GM15510 (cell line): ENCODE results near the gene MRPL20.

Experiments
- POLR2A ChIP-seq: IDR thresholded peaks from 3 replicates; pipeline ENCODE4 v1.6.1; 2011; ENCODE audit warnings: borderline replicate concordance; ENCODE audit not compliant: insufficient read length; ENCODE audit errors: extremely low read depth

MRPL20 gene

DNA sequence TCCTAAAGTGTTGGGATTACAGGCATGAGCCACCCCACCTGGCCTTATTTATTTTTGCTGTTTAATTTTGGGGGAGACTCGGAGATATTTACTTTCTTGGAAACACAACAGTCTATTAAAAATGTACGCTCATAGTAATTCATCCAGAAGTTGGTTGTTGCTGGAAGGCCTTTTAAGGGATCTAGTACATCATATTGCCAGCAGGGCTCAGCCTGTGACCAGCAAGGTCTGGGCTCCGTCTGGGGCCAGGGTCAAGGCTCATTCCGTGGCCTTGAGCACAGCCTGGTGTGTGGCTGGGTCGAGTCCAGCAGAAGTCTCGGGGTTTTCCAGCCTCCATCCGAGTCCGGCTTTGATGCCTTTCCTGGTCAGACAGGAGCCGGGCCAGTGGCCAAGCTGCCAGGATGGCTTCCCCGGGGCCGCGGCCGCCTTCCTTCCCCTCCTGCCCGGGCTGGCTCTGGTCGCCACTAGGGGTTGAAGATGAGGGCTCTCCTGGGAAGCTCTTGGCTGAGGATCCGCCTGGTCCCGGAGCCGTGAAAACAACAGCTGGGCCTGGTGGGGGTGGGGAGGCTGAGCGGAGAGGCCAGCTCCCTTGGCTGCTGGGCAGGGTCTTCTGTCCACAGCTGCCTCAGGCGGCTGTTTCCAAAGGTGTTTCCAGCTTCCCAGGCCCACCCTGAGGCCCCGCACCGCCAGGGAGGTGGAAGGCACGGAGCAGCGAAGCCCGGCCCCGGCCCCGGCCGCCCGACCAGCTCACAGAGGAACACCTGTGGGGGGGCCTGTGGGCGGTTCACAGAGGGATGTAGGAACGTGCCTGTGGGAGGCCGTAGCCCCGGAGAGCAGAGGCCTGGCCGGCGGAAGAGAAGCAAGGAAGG, 23.3 kb upstream of the MRPL20 start:
- no peak for TF ChIP-seq POLR2A

DNA sequence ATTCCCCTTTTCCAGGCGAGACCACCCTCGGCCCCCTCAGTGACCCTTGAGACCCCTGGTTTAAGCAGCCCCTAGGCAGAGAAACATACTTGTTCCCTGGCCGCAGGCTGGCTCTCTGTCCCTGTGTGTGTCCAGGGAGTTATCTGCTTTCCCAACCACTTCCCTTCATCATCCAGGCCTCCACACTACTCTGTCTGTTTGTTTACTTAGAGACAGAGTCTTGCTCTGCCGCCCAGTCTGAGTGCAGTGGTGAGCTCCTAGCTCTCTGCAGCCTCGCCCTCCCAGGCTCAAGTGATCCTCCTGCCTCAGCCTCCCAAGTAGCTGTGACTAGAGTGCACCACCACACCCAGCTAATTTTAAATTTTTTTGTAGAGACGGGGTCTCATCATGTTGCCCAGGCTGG, 22.6 kb upstream of the MRPL20 start:
- no peak for TF ChIP-seq POLR2A

DNA sequence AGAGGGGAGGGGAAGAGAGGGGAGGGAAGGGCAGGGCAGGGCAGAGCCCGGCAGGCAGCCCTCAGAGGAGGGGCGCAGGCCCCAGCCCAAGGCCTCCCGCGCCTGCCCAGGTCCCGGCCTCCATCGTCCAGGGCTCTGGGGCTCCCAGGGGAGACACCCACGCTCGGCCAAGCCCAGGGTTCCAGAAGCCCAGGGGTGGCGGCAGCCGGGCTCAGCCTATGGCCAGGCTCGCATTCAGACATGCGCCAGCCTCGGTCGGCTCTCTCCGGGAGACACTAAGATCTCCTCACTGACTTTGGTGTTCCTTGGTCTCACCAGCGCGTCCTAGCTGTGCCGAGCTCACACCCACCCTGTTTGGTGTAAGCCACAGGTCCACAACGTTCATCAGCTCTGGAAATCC, 21.1 kb upstream of the MRPL20 start:
- no peak for TF ChIP-seq POLR2A

DNA sequence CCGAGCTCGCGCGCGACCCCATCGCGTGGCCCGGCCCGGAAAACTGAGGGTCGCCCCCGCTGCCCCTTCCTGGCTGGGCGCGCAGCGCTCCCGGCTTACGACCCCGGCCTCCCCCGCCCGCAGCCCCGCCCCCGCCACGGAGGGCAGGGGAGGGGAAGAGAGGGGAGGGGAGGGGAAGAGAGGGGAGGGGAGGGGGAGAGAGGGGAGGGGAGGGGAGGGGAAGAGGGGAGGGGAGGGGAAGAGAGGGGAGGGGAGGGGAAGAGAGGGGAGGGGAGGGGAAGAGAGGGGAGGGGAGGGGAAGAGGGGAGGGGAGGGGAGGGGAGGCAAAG, 20.7 kb upstream of the MRPL20 start:
- no peak for TF ChIP-seq POLR2A

DNA sequence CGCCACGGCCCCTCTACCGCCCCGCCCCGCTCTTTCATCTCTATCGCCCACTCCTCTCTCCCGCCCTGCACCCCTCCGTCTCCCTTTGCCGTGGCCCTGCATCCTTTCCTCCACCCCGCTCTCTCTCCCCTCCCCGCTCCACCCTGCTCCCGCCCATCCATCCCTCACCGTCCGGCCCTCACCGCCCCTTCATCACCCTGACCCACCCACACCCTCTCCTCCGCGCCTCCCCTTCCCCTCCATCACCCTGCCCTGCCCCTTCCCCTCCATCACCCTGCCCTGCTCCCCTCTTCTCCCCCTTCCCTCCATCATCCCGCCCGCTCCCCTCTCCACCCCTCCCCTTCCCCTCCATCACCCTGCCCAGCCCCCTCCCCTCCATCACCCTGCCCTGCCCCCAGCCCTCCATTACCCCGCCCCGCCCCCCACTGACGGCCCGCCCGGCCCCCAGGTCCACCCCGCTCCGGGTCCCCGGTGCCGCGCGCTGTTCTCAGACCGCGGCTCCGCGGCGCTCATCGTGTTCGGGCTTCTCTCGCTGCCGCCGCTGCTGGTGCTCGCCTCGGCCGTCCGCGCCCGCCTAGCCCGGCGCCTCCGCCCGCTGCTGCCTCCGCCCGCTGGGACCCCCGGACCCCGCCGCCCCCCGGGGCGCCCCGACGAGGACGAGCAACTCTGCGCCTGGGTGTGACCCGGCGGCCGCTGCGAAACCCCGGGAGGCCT, 20.2 kb upstream of the MRPL20 start:
- TF ChIP-seq POLR2A = no peak

DNA sequence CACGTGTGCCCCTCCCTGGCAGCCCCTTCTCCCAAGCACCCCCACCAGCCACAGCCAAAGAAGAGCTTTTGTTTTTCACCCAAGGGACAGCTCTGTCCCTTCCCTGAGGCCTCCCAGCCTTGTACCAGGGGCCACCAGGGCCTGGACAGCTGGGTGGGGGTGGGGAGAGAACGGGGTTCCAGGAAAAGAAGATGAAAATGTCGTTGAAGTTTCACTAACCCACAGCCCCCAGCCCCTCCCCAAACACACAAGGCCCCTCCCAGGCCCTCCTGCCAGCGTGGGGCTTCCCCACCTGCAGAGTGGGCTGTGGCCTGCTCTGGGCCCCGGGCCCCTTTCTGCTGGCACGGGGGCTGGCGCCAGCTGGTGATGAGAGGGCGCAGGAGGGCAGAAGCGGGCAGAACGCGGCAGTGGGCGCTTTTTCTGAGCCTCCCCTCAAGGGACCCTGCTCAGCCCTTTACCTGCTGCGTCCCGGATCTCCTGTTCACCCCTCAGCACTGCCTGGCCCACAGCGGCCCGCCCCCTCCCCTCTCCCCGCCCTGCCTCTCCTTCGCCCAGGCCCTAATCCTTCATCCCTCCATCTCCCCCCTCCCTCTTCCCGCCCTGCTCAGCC, 19.5 kb upstream of the MRPL20 start:
- TF ChIP-seq POLR2A = no peak

DNA sequence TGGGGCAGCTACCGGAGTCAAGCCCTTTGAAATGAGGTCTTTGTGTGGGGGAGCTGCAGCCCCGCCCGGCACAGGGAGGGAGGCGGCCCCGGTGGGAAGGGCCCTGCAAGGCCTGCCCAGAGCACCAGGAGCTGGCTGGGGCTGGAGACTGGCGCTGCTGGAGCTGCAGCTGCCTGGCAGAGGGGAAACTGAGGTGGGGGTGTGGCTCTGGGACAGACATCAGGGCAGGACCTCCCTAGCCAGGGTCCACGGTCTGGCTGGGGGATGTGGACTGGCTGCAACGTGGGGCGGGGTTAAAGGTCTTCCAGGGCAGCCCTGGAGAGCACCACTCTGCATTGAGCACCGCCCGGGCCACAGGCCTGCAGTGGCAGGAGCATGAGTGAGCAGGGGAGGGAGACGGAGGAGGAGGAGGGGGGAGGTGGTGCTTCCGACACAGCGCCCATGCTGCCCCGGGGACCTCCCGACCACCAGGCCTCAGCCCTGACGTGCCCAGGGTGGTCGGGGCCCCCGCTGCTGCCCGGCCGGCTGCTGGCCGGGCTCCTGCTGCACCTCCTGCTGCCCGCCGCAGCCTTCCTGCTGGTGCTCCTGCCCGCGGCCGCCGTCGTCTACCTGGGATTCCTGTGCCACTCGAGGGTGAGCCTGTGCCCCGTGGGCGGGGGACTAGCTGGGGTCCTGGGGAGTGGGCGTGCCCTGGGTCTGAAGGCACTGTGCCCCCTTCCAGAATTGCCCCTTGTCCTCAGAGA, 18.8 kb upstream of the MRPL20 start:
- no peak for TF ChIP-seq POLR2A

DNA sequence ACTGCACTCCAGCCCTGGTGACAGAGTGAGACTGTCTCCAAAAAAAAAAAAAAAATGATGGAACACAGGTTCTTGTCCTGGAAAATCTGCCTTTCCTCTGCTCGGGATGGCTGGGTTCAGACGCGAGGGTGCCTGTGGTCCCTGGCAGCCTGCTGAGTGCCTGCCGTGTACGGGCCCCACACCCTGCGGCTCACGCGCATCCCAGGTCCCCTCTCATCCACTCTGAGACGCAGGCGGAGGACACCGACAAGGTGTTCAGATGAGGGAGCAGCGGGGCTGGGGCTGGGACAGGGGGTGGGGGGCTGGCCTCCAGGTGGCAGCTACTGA, 18.3 kb upstream of the MRPL20 start:
- TF ChIP-seq POLR2A = no peak

DNA sequence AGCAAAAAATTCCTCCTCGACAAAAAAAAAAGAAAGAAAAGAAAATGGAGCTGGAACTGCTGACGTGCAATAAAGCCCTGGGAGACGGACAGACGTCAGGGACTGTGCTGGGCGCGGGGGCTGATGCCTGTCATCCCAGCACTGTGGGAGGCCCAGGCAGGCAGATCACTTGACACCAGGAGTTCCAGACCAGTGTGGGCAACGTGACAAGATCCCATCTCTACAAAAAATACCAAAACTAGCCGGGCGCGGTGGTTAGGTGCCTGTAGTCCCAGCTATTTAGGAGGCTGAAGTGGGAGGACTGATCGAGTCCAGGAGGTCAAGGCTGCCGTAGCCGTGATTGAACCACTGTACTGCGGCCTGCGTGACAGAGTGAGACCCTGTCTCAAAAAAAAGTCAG, 17.6 kb upstream of the MRPL20 start:
- no peak for TF ChIP-seq POLR2A

DNA sequence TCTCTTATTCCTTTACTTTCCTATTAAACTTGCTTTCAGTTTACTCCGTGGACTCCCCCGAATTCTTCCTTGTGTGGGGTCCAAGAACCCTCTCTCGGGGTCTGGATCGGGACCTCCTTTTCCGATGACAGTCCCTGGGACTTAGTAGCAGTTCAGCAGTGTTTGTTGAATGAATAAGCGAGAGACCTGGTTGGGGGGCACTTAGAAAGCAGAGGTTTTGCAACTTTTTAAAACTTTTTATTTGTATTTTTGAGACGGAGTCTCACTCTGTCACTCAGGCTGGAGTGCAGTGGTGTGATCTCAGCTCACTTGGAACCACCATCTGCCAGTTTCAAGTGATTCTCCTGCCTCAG, 16.1 kb upstream of the MRPL20 start:
- no peak for TF ChIP-seq POLR2A

DNA sequence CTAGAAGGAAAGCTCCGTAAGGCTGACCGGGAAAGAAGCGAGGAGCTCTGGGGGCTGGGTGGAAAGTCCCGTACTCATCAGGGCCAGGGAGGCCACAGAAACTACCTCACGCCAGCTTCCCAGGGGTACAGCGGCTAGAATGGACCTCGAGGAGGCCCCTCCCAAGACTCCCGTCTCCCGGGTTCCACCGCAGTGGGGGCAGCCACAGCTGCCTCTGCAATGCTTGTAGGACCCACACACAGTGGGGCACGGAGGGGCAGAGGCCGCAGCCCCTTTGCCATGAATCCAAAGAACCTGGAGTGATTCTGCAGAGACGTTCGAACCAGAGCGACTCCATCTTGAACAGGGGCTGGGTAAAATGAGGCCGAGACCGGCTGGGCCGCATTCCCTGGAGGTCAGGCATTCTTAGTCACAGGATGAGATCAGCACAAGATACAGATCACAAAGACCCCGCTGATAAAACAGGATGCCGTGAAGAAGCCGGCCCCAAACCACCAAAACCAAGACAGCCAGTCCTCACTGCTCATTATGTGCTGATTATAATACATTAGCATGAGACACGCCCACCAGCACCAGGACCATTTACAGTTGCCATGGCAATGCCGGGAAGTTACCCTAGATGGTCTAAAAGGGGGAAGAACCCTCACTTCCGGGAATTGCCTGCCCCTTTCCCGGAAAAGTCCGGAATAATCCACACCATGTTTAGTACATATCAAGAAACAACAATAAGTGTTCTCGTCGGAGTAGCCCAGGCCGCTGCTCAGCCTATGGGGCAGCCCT, 15.6 kb upstream of the MRPL20 start:
- TF ChIP-seq POLR2A = no peak

DNA sequence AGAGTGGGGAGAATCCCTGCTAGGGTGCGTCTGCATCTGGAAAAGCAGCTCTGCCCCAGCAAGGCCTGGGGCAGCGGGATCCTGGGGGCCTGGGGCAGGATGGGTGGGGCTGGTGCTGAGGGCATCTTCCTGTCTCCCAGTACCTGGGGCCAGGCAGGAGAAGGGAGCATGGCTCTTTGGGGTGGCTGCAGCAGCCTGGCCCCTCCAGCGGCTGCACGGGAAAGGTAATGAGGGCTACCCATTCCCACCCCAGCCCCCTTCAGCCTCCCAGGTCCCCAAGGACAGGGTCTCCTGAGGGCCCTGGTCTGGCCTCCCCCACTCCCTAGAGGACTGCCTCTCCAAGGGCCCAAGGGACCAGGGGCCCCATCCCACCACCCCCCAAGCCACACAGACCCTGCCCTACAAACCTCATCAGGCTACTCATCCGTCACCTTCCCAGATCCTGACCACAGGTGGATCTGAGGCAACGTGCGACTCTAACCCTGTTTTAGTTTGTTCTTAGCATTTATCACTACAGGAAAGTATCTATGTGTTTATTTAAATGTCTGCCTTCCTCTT, 14.9 kb upstream of the MRPL20 start:
- no peak for TF ChIP-seq POLR2A

DNA sequence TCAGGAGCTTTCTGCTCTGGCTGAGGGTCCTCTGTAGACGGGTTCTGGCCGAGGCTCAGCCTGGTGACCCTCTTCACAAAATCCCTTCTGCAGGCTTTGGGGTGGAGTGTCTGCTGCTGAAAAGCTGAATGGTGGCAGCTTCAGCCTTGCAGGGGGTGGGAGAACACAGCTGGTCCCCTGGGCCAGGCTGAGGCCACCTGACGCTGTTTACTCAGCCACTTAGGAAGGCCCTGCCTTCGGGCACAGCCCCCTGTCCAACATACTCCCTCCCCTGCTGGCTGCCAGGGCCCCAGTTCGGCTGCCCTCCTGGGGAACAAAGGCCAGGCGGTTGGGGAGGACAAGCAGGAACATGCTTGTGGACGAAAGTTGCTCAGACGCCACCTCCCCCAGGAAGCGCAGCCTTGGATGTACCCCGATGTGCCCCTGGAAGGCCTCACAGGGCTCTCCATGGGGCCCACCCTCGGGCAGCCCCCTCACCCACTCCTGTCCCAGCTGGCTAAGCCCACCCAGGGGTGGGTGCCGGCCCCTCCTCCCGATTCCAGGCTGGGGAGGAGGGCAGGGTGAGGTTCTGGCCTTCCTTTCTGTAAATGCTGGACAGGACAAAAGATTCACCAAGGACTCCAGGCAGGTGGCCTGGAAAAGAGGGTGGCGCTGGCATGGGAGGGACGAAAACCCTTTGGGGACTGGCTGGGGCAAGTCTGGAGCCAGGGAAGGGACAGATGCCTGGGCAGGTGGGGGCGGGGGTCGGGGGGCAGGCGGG, 14.2 kb upstream of the MRPL20 start, which contains the start of gene ANKRD65:
ANKRD65 (minus strand) TSS at position 130 of the 760 bp plus-strand sequence. CDS start 271 bp downstream, outside the sequence.
- TF ChIP-seq POLR2A = no peak

DNA sequence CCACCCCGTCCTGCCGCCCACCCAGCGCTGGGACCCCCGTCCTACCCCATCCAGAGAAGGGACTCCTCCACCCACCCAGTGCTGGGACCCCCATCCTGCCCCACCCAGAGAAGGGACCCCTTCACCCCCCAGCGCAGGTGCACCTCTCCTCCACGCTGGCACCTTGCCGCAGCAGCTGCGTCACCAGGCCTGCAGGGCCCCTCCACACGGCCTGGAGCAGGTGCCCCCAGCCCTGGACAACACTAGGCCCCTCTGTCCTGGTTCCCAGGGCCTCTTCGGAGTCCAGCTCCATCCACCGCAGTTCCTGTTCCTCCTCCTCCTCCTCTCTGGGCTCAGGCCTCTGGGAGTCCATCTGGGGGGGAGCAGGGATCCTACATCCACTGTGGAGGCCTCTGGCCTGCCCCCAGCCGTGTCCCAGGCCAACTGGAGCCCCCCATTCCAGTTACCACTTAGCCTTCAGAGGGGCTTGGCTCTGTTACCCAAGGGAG, 13.6 kb upstream of the MRPL20 start:
- no peak for TF ChIP-seq POLR2A
